Chondrocyte (in vitro differentiated cells): ENCODE measurements around the gene YWHAE. TPM values are rescaled to one million over a fixed set of nuclear protein-coding genes. Genes with fewer than 3 reads are reported as not detected.
"Not testable (repeated sequence)": the region's sequence is repeated elsewhere in the genome, so short reads cannot be mapped to it uniquely, and the experiment has no call there.

Experiments
- DNase-seq: peaks from one replicate; pipeline ENCODE4 v3.0.0; 2021; ENCODE audit warnings: mixed read lengths, low spot score
- H3K27ac Mint-ChIP-seq: one replicate; pipeline ENCODE4 v1.8.0; 2021; ENCODE audit warnings: mild to moderate bottlenecking, moderate library complexity, mixed read lengths; ENCODE audit not compliant: unreplicated experiment
- H3K27me3 Mint-ChIP-seq: 2 replicates; pipeline ENCODE4 v1.8.0; 2021; ENCODE audit warnings: low read depth, mixed read lengths
- H3K36me3 Mint-ChIP-seq: 2 replicates; pipeline ENCODE4 v1.8.0; 2021; ENCODE audit warnings: low read depth, mixed read lengths
- H3K4me1 Mint-ChIP-seq: 2 replicates; pipeline ENCODE4 v1.8.0; 2021; ENCODE audit warnings: low read depth, mild to moderate bottlenecking, mixed read lengths
- H3K4me3 Mint-ChIP-seq: one replicate; pipeline ENCODE4 v1.8.0; 2021; ENCODE audit warnings: mild to moderate bottlenecking, moderate library complexity, mixed read lengths; ENCODE audit not compliant: unreplicated experiment
- H3K9me3 Mint-ChIP-seq: 2 replicates; pipeline ENCODE4 v1.8.0; 2021; ENCODE audit warnings: low read depth, mixed read lengths
- total RNA-seq: library from RNA; stranded (reverse); gene quantifications from 3 replicates; pipeline ENCODE4 v1.2.1, GENCODE V29; 2021
- TF ChIP-seq, protein P1 (sequence below): fragments of 200-600 bp; sonication (generic); IDR thresholded peaks from 2 replicates; pipeline ENCODE4 v1.5.0; 2021; ENCODE audit warnings: antibody characterized with exemption, mild to moderate bottlenecking, moderate library complexity

The YWHAE gene
- total RNA-seq, 1 donor from 2014 or later, result 362 TPM

DNA sequence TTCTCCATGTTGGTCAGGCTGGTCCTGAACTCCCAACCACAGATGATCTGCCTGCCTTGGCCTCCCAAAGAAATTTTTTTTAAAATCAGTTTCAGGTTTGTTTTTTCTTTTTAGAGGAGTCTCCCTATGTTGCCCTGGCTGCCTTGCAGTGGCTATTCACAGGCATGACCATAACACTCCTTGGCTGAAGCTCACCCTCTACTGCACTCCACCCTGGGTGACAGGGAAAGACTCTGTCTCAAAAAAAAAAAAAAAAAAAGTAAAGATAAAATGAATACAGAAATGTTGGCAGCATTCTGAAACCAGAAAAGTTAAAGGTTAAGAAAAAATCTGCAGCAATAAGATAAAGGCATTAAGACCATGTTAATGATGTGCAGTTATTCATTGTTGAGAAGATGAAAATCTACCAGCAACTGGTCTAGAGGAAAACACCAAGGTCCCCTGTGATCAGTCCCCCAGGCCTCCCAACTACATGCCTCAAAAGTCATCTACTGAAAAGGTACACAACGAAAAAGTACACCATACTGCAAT, 15.1 kb downstream of the YWHAE start:
- H3K4me3 Mint-ChIP-seq, result no peak overlapping the region
- no peaks in the 10 kb centered on the region for H3K9me3 Mint-ChIP-seq
- TF ChIP-seq, protein P1, sequence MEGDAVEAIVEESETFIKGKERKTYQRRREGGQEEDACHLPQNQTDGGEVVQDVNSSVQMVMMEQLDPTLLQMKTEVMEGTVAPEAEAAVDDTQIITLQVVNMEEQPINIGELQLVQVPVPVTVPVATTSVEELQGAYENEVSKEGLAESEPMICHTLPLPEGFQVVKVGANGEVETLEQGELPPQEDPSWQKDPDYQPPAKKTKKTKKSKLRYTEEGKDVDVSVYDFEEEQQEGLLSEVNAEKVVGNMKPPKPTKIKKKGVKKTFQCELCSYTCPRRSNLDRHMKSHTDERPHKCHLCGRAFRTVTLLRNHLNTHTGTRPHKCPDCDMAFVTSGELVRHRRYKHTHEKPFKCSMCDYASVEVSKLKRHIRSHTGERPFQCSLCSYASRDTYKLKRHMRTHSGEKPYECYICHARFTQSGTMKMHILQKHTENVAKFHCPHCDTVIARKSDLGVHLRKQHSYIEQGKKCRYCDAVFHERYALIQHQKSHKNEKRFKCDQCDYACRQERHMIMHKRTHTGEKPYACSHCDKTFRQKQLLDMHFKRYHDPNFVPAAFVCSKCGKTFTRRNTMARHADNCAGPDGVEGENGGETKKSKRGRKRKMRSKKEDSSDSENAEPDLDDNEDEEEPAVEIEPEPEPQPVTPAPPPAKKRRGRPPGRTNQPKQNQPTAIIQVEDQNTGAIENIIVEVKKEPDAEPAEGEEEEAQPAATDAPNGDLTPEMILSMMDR, result no peak
- H3K27ac Mint-ChIP-seq, result peak overlapping the region; percentile 51
- DNase-seq, result no peak
- H3K27me3 Mint-ChIP-seq, result no peaks in the 10 kb centered on the region
- H3K4me1 Mint-ChIP-seq, result peaks cover 54% of the 10 kb centered on the region
- no peaks in the 10 kb centered on the region for H3K36me3 Mint-ChIP-seq

DNA sequence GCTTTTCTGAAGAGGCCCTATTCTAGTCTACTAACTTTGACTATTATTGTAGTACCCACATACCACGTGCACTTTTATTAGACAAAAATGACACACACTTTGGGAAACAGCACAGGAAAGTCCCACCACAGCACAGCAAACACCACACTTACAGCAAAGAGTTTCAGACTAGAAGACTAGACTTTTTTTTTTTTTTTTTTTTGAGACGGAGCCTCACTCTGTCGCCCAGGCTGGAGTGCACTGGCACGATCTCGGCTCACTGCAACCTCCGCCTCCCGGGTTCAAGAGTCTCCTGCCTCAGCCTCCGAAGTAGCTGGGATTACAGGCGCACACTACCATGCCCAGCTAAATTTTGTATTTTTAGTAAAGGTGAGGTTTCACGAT, 20.1 kb downstream of the YWHAE start:
- H3K9me3 Mint-ChIP-seq, result no peaks in the 10 kb centered on the region
- TF ChIP-seq, protein P1, result no peak
- H3K27ac Mint-ChIP-seq, result peak overlapping the region; percentile 57
- DNase-seq, result no peak
- no peaks in the 10 kb centered on the region for H3K27me3 Mint-ChIP-seq
- H3K4me3 Mint-ChIP-seq, result no peak overlapping the region
- no peaks in the 10 kb centered on the region for H3K36me3 Mint-ChIP-seq
- H3K4me1 Mint-ChIP-seq, result peaks cover 71% of the 10 kb centered on the region

DNA sequence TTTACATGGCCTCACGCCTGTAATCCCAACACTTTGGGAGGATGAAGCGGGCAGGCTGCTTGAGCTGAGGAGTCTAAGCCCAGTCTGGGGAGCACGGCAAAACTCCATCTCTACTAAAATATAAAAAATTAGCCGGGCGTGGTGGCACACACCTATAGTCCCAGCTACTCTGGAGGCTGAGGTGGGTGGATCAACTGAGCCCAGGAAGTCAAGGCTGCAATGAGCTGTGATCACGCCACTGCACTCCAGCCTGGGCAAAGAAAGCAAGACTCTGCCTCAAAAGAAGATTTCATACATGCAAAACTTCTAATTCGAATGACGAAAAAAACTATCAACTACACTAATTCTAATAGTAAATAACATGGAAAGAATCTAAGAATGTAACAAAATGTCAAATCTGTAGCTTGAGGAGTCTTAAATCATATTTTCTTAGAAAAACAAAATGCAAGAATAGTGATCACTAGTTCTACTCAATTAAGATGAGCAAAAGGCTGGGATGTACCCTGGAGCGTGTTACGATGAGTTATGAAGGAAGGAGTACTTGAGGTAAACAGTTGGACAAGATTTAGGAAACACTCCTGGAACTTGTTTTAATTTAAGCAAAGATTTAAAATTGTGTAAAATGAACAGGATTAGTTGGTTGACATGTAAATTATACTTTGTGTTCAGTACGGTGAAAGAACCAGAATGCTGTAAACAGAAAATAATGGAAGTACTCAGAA, 20.7 kb downstream of the YWHAE start:
- Mint-ChIP-seq H3K36me3 (no peaks in the 10 kb centered on the region), H3K4me1 (peaks cover 74% of the 10 kb centered on the region), H3K9me3 (no peaks in the 10 kb centered on the region), H3K4me3 (no peak overlapping the region), H3K27ac (peak overlapping the region; percentile 63), H3K27me3 (no peaks in the 10 kb centered on the region)
- DNase-seq, result no peak
- TF ChIP-seq, protein P1, result no peak

DNA sequence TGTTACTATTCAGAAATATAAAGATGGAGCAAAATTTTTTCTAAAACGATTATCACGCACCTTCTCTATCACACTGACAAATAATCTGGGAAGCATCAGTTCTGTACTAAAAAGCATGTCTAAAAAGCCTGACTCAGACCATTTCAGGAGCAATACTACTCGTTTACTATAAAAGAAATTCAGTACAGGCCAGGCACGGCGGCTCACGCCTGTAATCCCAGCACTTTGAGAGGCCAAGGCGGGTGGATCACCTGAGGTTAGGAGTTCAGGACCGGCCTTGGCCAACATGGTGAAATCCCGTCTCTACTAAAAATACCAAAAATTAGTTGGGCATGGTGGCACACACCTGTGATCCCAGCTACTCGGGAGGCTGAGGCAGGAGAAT, 21.6 kb downstream of the YWHAE start:
- not testable (repeated sequence) for DNase-seq, H3K9me3 Mint-ChIP-seq, H3K36me3 Mint-ChIP-seq, H3K27me3 Mint-ChIP-seq, H3K4me3 Mint-ChIP-seq
- Mint-ChIP-seq H3K27ac (peak overlapping the region; percentile 47), H3K4me1 (peaks cover 81% of the 10 kb centered on the region)

DNA sequence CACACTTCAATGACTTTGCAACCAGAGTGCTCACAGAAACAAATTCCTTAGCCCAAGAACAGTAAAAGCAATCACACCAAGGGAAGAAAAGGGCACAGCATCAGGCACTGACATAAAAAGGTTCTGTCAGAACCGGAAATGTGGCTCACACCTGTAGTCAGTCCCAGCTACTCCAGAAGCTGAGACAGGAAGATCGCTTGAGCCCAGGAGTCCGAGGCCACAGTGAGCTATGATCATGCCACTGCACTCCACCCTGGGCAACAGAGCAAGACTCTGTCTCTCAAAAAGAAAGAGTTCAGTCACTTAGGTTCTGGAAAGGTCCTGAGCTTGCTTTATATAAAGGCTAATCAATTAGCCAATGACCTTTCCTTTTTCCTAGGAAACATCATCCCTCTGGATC, 22.7 kb downstream of the YWHAE start:
- peaks cover 86% of the 10 kb centered on the region for H3K4me1 Mint-ChIP-seq
- peaks cover 1% of the 10 kb centered on the region for H3K36me3 Mint-ChIP-seq
- peak overlapping the region; percentile 92 for H3K27ac Mint-ChIP-seq
- H3K9me3 Mint-ChIP-seq, result no peaks in the 10 kb centered on the region
- TF ChIP-seq, protein P1, result no peak
- H3K27me3 Mint-ChIP-seq, result no peaks in the 10 kb centered on the region
- no peak for DNase-seq
- no peak overlapping the region for H3K4me3 Mint-ChIP-seq

DNA sequence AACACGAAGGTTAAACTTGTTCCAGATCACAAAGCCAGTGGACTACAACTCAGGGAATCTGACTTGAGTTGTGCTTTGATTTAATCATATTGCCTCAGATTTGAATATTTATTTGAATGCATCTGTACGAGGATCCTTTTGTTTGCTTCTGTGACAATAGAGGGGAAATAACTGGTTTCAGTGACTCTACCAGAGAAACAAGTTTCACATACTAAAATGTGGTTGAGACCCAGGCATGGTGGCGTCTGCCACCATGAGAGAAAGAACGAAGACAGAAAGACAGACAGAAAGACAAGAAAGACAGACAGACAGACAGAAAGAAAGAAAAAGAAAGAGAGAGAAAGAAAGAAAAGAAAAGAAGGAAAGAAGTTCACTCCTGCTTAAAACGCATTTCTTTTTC, 24.0 kb downstream of the YWHAE start:
- Mint-ChIP-seq H3K27ac (peak overlapping the region; percentile 92), H3K36me3 (peaks cover 2% of the 10 kb centered on the region), H3K27me3 (no peaks in the 10 kb centered on the region), H3K4me1 (peaks cover 83% of the 10 kb centered on the region), H3K4me3 (no peak overlapping the region), H3K9me3 (no peaks in the 10 kb centered on the region)
- TF ChIP-seq, protein P1, result no peak
- no peak for DNase-seq
